22Rv1 (cell line): ENCODE results near the gene HLA-DRA.

Experiments
- CTCF ChIP-seq: fragments of 450-650 bp; IDR thresholded peaks from 2 replicates; pipeline ENCODE4 v1.5.1; 2017; ENCODE audit warnings: mild to moderate bottlenecking
- ZFX ChIP-seq: fragments of 450-650 bp; IDR thresholded peaks from 2 replicates; pipeline ENCODE4 v1.6.1; 2017; ENCODE audit warnings: antibody characterized with exemption, borderline replicate concordance

- TF ChIP-seq CTCF (no peak), ZFX (no peak)
These were observed 17.4 kb downstream of the HLA-DRA start for GRCh38 chr6:32457054-32457453.
